ENCODE measurements around the gene RSPH6A.

The RSPH6A gene

DNA sequence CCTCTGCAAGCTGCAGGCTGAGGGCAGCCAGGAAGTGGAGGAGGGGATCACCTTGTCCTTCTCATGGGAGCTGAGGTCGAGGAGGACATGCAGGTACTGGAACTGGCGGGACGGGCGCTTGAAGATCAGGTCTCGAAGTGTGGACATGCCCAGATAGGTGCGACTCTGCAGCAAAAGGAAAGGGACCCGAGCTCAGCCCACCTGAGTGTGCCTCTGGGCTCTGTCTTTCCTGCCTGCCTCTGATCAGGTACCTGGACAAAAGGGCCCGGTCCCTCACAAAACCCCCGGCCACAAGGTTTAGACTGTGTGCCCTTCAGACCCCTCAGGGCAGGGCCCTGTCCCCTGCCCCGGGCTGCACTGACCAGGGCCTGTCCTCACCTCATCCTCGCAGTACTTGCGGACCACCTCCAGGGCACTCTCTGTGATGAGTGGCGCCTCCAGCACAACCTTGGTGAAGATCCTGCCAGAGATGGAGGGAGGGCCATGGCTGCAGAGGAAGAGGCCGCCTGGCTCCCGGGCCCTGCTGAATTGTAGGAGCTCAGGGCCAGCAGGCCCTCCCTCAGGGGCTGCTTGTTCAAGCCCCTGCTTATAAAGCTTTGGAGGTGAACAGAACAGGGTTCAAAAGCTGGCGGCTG, 12.5 kb upstream of the RSPH6A start:
- in situ Hi-C loops (cut with HindIII; ENCODE audit: low pct_ligation_motif_present, low sequenced_read_pairs) = no loop called here
- Histone ChIP-seq H3K27me3 (replicated peaks) (no peaks in the 10 kb centered on the region), H3K4me3 (ENCODE audit: low read depth, low read length) (no peak overlapping the region), H3K27ac (no peak overlapping the region), H3K36me3 (replicated peaks) (peaks cover 72% of the 10 kb centered on the region)
- TF ChIP-seq, protein P1, sequence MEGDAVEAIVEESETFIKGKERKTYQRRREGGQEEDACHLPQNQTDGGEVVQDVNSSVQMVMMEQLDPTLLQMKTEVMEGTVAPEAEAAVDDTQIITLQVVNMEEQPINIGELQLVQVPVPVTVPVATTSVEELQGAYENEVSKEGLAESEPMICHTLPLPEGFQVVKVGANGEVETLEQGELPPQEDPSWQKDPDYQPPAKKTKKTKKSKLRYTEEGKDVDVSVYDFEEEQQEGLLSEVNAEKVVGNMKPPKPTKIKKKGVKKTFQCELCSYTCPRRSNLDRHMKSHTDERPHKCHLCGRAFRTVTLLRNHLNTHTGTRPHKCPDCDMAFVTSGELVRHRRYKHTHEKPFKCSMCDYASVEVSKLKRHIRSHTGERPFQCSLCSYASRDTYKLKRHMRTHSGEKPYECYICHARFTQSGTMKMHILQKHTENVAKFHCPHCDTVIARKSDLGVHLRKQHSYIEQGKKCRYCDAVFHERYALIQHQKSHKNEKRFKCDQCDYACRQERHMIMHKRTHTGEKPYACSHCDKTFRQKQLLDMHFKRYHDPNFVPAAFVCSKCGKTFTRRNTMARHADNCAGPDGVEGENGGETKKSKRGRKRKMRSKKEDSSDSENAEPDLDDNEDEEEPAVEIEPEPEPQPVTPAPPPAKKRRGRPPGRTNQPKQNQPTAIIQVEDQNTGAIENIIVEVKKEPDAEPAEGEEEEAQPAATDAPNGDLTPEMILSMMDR (IDR thresholded peaks at IDR 0.05; ENCODE audit: low read depth, low read length, missing control alignments) = no peak
- no peak for DNase-seq

DNA sequence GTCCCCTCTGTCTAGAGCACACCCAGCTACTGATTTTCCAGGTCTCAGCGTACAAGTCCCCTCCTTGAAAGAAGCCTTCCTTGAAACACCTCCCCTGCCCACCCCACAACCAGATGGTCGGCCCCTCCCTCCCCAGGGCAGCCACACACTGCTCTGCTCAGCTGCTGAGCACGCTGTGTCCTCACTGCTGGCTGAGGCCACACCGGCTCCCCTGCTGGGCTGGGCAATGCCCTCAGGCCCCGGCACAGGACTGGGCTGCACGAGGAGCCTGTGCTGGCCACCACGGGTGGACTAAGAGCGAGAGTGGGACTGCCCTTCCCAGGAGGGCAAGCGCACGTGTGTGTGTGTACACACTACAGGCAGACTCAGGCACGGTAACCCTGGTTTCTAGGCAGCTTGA, 11.8 kb upstream of the RSPH6A start:
- Histone ChIP-seq H3K27me3 (replicated peaks) (no peaks in the 10 kb centered on the region), H3K4me3 (ENCODE audit: low read depth, low read length) (no peak overlapping the region), H3K36me3 (replicated peaks) (peaks cover 68% of the 10 kb centered on the region), H3K27ac (no peak overlapping the region)
- TF ChIP-seq, protein P1 (IDR thresholded peaks at IDR 0.05; ENCODE audit: low read depth, low read length, missing control alignments) = no peak
- in situ Hi-C loops (cut with HindIII; ENCODE audit: low pct_ligation_motif_present, low sequenced_read_pairs) = no loop called here
- no peak for DNase-seq

GRCh38 chr19:45825917-45826893, 11.1 kb upstream of the RSPH6A start:
- H3K4me3 ChIP-seq (ENCODE audit: low read depth, low read length) = no peak overlapping the region
- peaks cover 63% of the 10 kb centered on the region for H3K36me3 ChIP-seq (replicated peaks)
- no peak overlapping the region for H3K27ac ChIP-seq
- in situ Hi-C loops (cut with HindIII; ENCODE audit: low pct_ligation_motif_present, low sequenced_read_pairs) = no loop called here
- no peaks in the 10 kb centered on the region for H3K27me3 ChIP-seq (replicated peaks)
- TF ChIP-seq, protein P1 (IDR thresholded peaks at IDR 0.05; ENCODE audit: low read depth, low read length, missing control alignments) = no peak
- DNase-seq = no peak

GRCh38 chr19:45825263-45825605, 10.1 kb upstream of the RSPH6A start:
- in situ Hi-C loops (cut with HindIII; ENCODE audit: low pct_ligation_motif_present, low sequenced_read_pairs) = no loop called here
- H3K36me3 ChIP-seq (replicated peaks) = peaks cover 65% of the 10 kb centered on the region
- TF ChIP-seq, protein P1 (IDR thresholded peaks at IDR 0.05; ENCODE audit: low read depth, low read length, missing control alignments) = no peak
- no peak for DNase-seq
- no peaks in the 10 kb centered on the region for H3K27me3 ChIP-seq (replicated peaks)
- H3K27ac ChIP-seq = no peak overlapping the region
- no peak overlapping the region for H3K4me3 ChIP-seq (ENCODE audit: low read depth, low read length)

DNA sequence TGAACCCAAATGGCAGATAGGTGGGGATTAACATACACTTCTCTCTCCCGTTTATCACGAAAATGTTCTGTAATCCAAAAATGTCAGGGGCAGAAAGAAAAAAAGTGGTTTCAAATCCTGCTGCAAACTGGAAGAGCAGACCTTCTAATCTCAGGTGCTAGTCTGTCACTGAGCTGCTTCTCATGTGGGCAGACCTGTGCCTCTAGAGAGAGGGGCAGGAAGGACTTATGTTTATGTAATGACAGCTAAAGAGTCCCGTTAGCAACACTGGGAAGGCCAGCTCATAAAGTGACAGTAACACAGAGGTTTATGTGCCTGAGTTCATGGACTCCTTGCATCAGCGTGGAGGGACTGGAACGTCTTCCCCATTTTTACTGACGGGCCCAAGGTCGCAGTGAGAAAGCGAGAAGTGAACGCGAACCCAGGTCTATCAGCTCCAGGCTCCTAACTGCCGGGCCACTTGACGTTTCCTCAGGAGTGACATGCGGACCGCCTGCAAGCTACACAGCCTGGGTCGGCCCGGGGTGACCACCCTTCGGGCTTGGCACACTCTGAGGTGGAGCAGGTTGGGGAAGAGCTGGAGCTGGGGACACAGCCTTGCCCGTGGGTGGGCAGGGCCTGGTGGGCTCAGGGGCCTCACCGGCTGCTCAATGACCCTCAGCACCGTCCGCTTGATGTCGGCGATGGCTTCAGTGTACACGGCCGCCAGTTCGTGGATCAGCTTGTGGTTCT, 9.6 kb upstream of the RSPH6A start:
- H3K27ac ChIP-seq = no peak overlapping the region
- DNase-seq = no peak
- in situ Hi-C loops (cut with HindIII; ENCODE audit: low pct_ligation_motif_present, low sequenced_read_pairs) = no loop called here
- no peaks in the 10 kb centered on the region for H3K27me3 ChIP-seq (replicated peaks)
- peaks cover 65% of the 10 kb centered on the region for H3K36me3 ChIP-seq (replicated peaks)
- H3K4me3 ChIP-seq (ENCODE audit: low read depth, low read length) = no peak overlapping the region
- TF ChIP-seq, protein P1 (IDR thresholded peaks at IDR 0.05; ENCODE audit: low read depth, low read length, missing control alignments) = no peak

Data from brain microvascular endothelial cell (primary cell).